Hepatocyte (in vitro differentiated cells): ENCODE measurements around the gene BOLA3. TPM values are rescaled to one million over a fixed set of nuclear protein-coding genes. Genes with fewer than 3 reads are reported as not detected.
A peak's percentile ranks its signal among the peaks of the same experiment; 100 is the strongest.

ENCODE experiments used
- DNase-seq: peaks from one replicate; pipeline ENCODE4 v3.0.0-alpha.2; 2016; ENCODE audit warnings: low spot score
- H2AFZ ChIP-seq: fragments of 200-600 bp; sonication (generic); 2 replicates; pipeline ENCODE4 v1.6.0; 2016; ENCODE audit warnings: antibody characterized with exemption, mild to moderate bottlenecking
- H3K27ac ChIP-seq: fragments of 200-600 bp; sonication (generic); 2 replicates; pipeline ENCODE4 v1.5.1; 2016; ENCODE audit warnings: mild to moderate bottlenecking
- H3K27me3 ChIP-seq: fragments of 200-600 bp; sonication (generic); 2 replicates; pipeline ENCODE4 v1.6.1; 2016
- H3K36me3 ChIP-seq: fragments of 200-600 bp; sonication (generic); replicated peaks from 2 replicates; pipeline ENCODE4 v1.5.1; 2016; ENCODE audit warnings: low read depth; ENCODE audit not compliant: insufficient read depth
- H3K4me1 ChIP-seq: fragments of 200-600 bp; sonication (generic); 2 replicates; pipeline ENCODE4 v1.5.1; 2016; ENCODE audit warnings: mild to moderate bottlenecking, moderate library complexity; ENCODE audit not compliant: insufficient read depth
- H3K4me2 ChIP-seq: fragments of 200-600 bp; sonication (generic); 2 replicates; pipeline ENCODE4 v1.6.0; 2016
- H3K4me3 ChIP-seq: fragments of 200-600 bp; sonication (generic); 2 replicates; pipeline ENCODE4 v1.5.1; 2016; ENCODE audit warnings: mild to moderate bottlenecking
- H3K79me2 ChIP-seq: fragments of 200-600 bp; sonication (generic); 2 replicates; pipeline ENCODE4 v1.6.0; 2017; ENCODE audit warnings: mild to moderate bottlenecking
- H3K9me2 ChIP-seq: fragments of 200-600 bp; sonication (generic); replicated peaks from 2 replicates; pipeline ENCODE4 v1.6.0; 2017; ENCODE audit warnings: mild to moderate bottlenecking; ENCODE audit not compliant: insufficient read depth
- H3K9me3 ChIP-seq: fragments of 200-600 bp; sonication (generic); 2 replicates; pipeline ENCODE4 v1.5.1; 2016; ENCODE audit warnings: low read depth, mild to moderate bottlenecking
- H4K20me1 ChIP-seq: fragments of 200-600 bp; sonication (generic); 2 replicates; pipeline ENCODE4 v1.6.0; 2016; ENCODE audit warnings: mild to moderate bottlenecking; ENCODE audit not compliant: insufficient read depth, poor library complexity, severe bottlenecking
- EZH2 ChIP-seq: fragments of 200-600 bp; sonication (generic); IDR thresholded peaks from 2 replicates; pipeline ENCODE4 v1.6.1; 2016; ENCODE audit warnings: antibody characterized with exemption, mild to moderate bottlenecking, borderline replicate concordance
- EZH2phosphoT487 ChIP-seq: fragments of 200-600 bp; sonication (generic); IDR thresholded peaks from one replicate; pipeline ENCODE4 v1.6.1; 2018; ENCODE audit warnings: antibody characterized with exemption, mild to moderate bottlenecking, low read depth, moderate library complexity; ENCODE audit not compliant: unreplicated experiment, severe bottlenecking
- WGBS: methylation state at CpG from one replicate; pipeline ENCODE4 v1.1.6; 2016; ENCODE audit warnings: low lambda C conversion rate; ENCODE audit errors: missing lambda C conversion rate; 5-methylcytosine and 5-hydroxymethylcytosine counted together
- polyA plus RNA-seq: library from polyadenylated mRNA; unstranded; fragments of >200 nt; fragmentation: Nextera tagmentation; extraction: Ambion mirVana; gene quantifications from 2 replicates; pipeline ENCODE4 v1.2.1, GENCODE V29; 2016
- total RNA-seq: library from RNA; depleted of rRNA; stranded (reverse); fragments of >200 nt; gene quantifications from 2 replicates; pipeline ENCODE4 v1.2.3, GENCODE V29; 2014
- TF ChIP-seq, protein P1 (sequence below): fragments of 200-600 bp; sonication (generic); IDR thresholded peaks from 2 replicates; pipeline ENCODE4 v1.5.1; 2016; ENCODE audit warnings: antibody characterized with exemption, mild to moderate bottlenecking; ENCODE audit not compliant: poor library complexity

Gene BOLA3
- total and polyA plus RNA-seq, 2 experiments from 2014 or later: 43.8 to 56.3 TPM

DNA sequence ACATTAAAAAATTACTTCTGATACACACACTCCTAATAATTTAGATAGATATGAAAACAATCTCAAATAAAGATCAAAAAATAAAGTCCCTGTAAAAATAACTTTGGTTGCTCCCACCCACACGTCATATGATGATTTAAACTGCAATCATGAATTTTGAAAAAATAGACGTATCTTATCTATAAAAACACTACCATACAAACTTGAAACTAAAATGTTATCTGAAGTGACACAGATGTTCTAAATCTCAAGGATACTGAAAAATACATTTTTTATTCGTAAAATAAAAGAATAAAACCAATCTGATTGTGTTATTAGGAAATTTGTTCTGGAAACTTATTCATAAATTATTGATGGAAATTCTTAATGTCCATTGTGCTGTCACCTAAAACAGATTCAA, 8.1 kb upstream of the BOLA3 start:
- no peaks in the 10 kb centered on the region for H3K4me1 ChIP-seq
- peaks cover 13% of the 10 kb centered on the region for H3K79me2 ChIP-seq
- no peak for DNase-seq
- no peaks in the 10 kb centered on the region for H3K36me3 ChIP-seq
- peaks cover 3% of the 10 kb centered on the region for H4K20me1 ChIP-seq
- H3K4me2 ChIP-seq: no peak overlapping the region
- H3K9me2 ChIP-seq: no peaks in the 10 kb centered on the region
- no peak overlapping the region for H3K4me3 ChIP-seq
- WGBS: 97% methylated on average over 3 of the region's 3 CpGs
- no peak overlapping the region for H3K27ac ChIP-seq
- TF ChIP-seq, protein P1, sequence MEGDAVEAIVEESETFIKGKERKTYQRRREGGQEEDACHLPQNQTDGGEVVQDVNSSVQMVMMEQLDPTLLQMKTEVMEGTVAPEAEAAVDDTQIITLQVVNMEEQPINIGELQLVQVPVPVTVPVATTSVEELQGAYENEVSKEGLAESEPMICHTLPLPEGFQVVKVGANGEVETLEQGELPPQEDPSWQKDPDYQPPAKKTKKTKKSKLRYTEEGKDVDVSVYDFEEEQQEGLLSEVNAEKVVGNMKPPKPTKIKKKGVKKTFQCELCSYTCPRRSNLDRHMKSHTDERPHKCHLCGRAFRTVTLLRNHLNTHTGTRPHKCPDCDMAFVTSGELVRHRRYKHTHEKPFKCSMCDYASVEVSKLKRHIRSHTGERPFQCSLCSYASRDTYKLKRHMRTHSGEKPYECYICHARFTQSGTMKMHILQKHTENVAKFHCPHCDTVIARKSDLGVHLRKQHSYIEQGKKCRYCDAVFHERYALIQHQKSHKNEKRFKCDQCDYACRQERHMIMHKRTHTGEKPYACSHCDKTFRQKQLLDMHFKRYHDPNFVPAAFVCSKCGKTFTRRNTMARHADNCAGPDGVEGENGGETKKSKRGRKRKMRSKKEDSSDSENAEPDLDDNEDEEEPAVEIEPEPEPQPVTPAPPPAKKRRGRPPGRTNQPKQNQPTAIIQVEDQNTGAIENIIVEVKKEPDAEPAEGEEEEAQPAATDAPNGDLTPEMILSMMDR: no peak
- TF ChIP-seq EZH2phosphoT487 (no peak), EZH2 (no peak)
- H3K9me3 ChIP-seq: no peaks in the 10 kb centered on the region
- H2AFZ ChIP-seq: no peak overlapping the region
- no peaks in the 10 kb centered on the region for H3K27me3 ChIP-seq

DNA sequence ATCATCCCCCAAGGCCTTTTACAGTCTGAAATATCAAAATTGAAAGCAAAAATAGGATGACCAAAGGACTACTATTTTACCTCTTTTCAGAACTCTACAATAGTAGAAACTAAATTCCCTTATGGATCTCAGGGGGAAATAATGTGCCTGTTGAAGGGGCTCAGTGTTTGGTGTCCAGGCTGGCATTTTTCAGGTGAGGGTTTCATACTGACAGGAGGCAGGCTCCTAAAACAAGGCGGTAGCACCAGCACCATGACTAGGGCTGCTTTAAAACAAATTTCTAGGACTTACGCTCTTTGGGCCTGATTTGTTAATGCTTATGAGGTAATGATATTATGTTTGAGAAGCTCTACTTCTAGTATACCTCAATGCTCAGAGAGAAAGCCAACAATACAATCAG, 5.2 kb upstream of the BOLA3 start:
- peaks cover 5% of the 10 kb centered on the region for H3K4me1 ChIP-seq
- no peak for TF ChIP-seq EZH2phosphoT487
- TF ChIP-seq EZH2: no peak
- TF ChIP-seq, protein P1: no peak
- H3K9me3 ChIP-seq: no peaks in the 10 kb centered on the region
- H3K4me3 ChIP-seq: no peak overlapping the region
- no peaks in the 10 kb centered on the region for H4K20me1 ChIP-seq
- no peaks in the 10 kb centered on the region for H3K9me2 ChIP-seq
- no peak for DNase-seq
- H3K27me3 ChIP-seq: no peaks in the 10 kb centered on the region
- no peak overlapping the region for H3K27ac ChIP-seq
- H3K4me2 ChIP-seq: no peak overlapping the region
- WGBS: 95% methylated on average over 2 of the region's 2 CpGs
- no peaks in the 10 kb centered on the region for H3K79me2 ChIP-seq
- H2AFZ ChIP-seq: no peak overlapping the region
- H3K36me3 ChIP-seq: no peaks in the 10 kb centered on the region

- Histone ChIP-seq H4K20me1 (no peaks in the 10 kb centered on the region), H3K27ac (no peak overlapping the region), H2AFZ (no peak overlapping the region), H3K79me2 (peaks cover 11% of the 10 kb centered on the region), H3K4me2 (peak overlapping the region; percentile 87), H3K27me3 (no peaks in the 10 kb centered on the region), H3K36me3 (no peaks in the 10 kb centered on the region), H3K4me3 (no peak overlapping the region), H3K9me2 (no peaks in the 10 kb centered on the region), H3K4me1 (peaks cover 10% of the 10 kb centered on the region), H3K9me3 (no peaks in the 10 kb centered on the region)
- TF ChIP-seq, protein P1: no peak
- TF ChIP-seq EZH2: no peak
- no peak for TF ChIP-seq EZH2phosphoT487
- no peak for DNase-seq
- 92% methylated on average over 7 of the region's 7 CpGs for WGBS
These were observed 2.0 kb upstream of the BOLA3 start for GRCh38 chr2:74149570-74150319.
